Measurements from ENCODE around the gene CARMIL1.

- TF ChIP-seq CTCF (IDR thresholded peaks at IDR 0.05) (no peak), POLR2A (IDR thresholded peaks at IDR 0.05) (no peak)
These were observed 262.1 kb downstream of the CARMIL1 start for GRCh38 chr6:25541228-25541627.
